ENCODE measurements around the gene SPAG9.

Gene SPAG9

DNA sequence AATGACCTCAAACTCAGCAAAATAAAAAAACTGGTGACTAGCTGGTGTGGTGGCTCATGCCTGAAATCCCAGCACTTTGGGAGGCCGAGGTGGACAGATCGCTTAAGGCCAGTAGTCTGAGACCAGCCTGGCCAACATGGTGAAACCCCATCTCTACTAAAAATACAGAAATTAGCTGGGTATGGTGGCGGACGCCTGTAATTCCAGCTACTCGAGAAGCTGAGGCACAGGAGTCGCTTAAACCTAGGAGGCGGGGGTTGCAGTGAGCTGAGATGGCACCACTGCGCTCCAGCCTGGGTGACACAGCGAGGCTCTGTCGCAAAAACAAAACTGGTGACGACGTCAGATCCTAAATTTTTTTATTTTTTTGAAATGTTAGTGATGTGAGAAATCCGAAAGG lies 172.0 kb downstream of the SPAG9 start:
- H3K4me3 ChIP-seq (ENCODE audit: low read depth, low read length) = no peak overlapping the region
- TF ChIP-seq, protein P1, sequence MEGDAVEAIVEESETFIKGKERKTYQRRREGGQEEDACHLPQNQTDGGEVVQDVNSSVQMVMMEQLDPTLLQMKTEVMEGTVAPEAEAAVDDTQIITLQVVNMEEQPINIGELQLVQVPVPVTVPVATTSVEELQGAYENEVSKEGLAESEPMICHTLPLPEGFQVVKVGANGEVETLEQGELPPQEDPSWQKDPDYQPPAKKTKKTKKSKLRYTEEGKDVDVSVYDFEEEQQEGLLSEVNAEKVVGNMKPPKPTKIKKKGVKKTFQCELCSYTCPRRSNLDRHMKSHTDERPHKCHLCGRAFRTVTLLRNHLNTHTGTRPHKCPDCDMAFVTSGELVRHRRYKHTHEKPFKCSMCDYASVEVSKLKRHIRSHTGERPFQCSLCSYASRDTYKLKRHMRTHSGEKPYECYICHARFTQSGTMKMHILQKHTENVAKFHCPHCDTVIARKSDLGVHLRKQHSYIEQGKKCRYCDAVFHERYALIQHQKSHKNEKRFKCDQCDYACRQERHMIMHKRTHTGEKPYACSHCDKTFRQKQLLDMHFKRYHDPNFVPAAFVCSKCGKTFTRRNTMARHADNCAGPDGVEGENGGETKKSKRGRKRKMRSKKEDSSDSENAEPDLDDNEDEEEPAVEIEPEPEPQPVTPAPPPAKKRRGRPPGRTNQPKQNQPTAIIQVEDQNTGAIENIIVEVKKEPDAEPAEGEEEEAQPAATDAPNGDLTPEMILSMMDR (IDR thresholded peaks at IDR 0.05; ENCODE audit: borderline replicate concordance, insufficient read depth, low read depth, low read length) = no peak

DNA sequence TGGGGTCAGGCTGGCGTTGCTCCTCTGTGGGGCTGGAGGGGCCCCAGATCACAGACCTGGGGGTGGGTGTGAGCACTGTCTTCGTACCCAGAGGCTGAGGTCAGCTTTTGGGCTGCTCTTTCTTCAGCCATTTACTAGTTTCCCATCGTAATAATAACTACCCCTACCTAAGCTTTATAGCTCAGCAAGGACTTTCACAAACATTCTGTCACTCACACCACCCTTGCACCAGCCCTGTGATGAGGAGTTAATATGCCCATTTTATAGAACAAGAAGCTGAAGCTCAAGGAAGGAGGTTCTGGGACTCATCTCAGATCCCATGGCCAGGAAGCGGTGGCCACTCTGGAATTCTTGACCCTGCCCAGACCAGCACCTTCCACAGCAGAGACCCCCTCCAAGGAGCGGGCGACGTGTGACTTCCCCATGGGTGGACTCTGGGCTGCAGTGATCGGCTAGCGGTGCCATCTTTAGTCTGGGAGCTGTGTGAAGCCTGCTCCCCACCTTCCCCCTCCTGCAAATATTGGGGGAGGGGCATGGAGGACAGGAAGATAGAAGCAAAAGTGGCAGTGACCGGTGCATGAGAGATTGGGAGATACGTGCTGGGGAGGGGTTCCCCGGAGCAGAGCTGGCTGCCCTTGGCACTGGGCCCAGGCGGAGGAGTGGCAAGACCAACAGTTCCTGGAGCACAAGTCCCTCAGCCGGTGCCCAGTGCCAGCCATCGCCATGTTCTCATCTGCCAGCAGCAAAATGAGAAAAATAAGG lies 172.7 kb downstream of the SPAG9 start:
- no peak overlapping the region for H3K4me3 ChIP-seq (ENCODE audit: low read depth, low read length)
- TF ChIP-seq, protein P1 (IDR thresholded peaks at IDR 0.05; ENCODE audit: borderline replicate concordance, insufficient read depth, low read depth, low read length) = no peak

DNA sequence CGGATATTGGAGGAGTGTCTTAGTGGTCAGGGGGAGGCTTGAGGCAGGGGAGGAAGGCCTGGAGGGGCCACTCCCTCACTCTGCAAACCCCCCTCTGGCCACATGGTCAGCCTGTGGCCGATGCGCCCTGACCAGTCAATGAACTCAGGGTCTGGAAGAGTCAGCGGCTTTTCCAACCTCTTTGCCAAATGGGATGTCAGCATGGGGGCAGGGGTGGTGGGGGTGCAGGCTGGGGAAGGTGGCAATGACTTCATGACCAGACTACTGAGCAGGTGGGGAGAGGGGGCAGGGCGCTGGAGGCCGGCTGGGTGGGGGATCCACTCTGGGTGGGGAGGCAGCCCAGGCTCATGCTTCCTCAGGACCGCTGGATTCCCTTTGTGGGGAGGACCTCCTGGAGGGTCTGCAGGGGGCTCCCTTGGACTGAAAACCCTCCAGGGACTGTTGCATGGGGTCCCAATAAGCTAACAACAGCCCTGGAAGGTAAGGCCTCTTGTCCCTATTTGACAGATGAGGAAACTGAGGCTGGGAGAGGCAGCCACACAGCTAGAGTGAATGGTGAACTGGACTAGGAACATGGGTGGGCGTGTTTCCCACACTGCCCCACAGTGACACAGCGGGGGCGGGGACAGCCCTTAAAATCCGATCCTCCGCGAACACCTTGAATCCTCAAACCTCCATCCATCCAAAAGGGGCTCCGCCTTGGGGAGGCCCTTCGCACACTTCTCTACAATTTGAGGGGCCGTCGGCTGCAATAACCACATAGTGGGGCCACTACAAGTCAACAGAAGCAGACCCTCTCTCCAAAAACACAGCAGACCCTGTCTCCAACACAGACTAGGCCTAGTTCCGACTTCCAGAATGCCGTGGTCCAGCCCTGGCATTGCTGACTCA lies 173.5 kb downstream of the SPAG9 start:
- H3K4me3 ChIP-seq (ENCODE audit: low read depth, low read length) = no peak overlapping the region
- TF ChIP-seq, protein P1 (IDR thresholded peaks at IDR 0.05; ENCODE audit: borderline replicate concordance, insufficient read depth, low read depth, low read length) = no peak

DNA sequence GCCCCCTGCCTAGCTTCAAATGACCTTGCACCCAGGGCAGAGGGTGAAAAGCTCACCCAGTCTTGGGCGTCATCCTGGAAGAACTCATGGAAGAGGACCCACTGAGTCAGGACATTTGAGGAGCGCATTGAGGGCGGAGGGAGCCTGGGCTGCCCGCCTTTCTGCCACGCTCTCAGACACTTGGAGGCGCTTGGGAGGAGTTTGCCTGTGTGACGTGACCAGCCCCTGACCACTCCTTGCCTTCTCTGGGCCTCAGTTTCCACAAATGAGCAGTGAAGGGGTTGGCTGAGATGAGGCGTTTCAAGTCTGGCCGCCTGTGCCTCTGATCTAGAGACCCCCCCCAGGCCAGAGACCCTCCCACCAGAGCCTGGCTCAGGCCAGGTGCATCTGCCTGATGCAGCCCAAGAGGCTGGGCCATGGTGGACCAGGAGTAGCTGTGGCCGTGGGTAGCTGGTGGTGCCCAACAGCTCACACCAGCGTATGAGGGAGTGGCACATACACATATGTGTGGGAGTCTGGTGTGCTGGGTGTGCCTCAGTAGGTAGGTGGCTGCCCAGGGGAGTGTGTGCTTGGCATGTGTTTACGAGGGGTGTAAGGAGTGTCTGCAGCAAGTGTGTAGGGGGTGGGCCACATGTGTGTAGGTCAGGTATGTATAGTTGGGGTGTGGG lies 174.3 kb downstream of the SPAG9 start:
- TF ChIP-seq, protein P1 (IDR thresholded peaks at IDR 0.05; ENCODE audit: borderline replicate concordance, insufficient read depth, low read depth, low read length) = no peak

DNA sequence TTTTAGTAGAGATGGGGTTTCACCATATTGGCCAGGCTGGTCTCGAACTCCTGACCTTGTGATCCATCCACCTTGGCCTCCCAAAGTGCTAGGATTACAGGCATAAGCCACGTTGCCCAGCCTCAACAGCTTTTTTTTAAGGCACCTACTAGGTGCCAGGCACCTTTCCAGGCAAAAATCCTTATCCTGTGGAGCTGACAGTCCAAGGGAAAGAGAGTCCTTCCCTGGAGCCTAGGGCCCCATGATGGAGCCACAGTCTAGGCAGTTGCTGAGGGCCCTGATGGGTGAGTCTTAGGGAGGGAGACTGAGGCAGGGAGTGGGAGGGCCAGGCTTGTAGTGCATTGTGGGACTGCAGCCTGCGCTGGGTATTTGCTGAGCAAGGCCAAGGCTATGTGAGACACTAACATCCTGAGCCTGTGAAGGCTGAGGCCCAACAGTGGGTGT lies 174.9 kb downstream of the SPAG9 start:
- TF ChIP-seq, protein P1 (IDR thresholded peaks at IDR 0.05; ENCODE audit: borderline replicate concordance, insufficient read depth, low read depth, low read length) = no peak
- no peak overlapping the region for H3K4me3 ChIP-seq (ENCODE audit: low read depth, low read length)

More for the DNA sequence above, 174.3 kb downstream of the SPAG9 start:
- no peak overlapping the region for H3K4me3 ChIP-seq (ENCODE audit: low read depth, low read length)

DNA sequence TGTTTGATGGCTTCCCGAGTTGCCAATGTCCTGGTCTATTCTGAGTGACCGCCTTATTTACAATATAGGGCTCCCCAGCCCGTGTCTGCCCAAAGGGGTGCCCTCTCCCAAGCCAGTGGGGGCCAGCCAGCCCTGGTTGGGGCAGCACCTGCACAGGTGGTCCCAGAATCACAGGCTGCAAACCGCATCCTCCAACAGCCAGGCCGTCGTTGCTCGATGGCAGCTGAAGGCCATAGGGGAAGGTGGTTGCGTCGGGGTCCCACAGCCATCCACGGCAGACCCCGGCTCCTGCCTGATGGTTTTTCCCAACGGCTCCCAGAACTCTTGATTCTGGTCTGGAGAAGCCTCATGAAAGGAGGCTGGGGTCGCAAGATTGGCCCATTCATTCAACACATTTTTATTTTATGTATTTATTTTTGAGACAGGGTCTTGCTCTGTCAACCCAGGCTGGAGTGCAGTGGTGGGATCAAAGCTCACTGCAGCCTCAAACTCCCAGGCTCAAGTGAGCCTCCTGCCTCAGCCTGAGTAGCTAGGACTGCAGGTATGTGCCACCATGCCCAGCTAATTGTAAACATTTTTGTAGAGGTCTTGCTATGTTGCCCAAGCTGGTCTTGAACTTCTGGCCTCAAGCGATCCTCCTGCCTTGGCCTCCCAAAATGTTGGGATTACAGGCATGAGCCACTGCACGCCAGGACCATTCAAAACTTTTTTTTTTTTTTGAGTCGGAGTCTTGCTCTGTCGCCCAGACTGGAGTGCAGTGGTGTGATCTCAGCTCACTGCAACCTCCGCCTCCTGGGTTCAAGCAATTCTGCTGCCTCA lies 175.6 kb downstream of the SPAG9 start:
- peak overlapping the region; percentile 58 for H3K4me3 ChIP-seq (ENCODE audit: low read depth, low read length)
- TF ChIP-seq, protein P1 (IDR thresholded peaks at IDR 0.05; ENCODE audit: borderline replicate concordance, insufficient read depth, low read depth, low read length) = no peak

All from GM12875 (cell line).